Loucy (cell line): ENCODE results near the gene CENPT.

ENCODE experiments used
- EZH2phosphoT487 ChIP-seq: fragments of 200-600 bp; IDR thresholded peaks from 2 replicates; pipeline ENCODE4 v1.6.1; 2018; ENCODE audit warnings: antibody characterized with exemption, mild to moderate bottlenecking, moderate library complexity, borderline replicate concordance
- TF ChIP-seq, protein P1 (sequence below): fragments of 200-600 bp; sonication (generic); conservative IDR thresholded peaks from 2 replicates; pipeline ENCODE4 v1.5.1; 2014; ENCODE audit warnings: mild to moderate bottlenecking, antibody characterized with exemption, low read length

- TF ChIP-seq, protein P1, sequence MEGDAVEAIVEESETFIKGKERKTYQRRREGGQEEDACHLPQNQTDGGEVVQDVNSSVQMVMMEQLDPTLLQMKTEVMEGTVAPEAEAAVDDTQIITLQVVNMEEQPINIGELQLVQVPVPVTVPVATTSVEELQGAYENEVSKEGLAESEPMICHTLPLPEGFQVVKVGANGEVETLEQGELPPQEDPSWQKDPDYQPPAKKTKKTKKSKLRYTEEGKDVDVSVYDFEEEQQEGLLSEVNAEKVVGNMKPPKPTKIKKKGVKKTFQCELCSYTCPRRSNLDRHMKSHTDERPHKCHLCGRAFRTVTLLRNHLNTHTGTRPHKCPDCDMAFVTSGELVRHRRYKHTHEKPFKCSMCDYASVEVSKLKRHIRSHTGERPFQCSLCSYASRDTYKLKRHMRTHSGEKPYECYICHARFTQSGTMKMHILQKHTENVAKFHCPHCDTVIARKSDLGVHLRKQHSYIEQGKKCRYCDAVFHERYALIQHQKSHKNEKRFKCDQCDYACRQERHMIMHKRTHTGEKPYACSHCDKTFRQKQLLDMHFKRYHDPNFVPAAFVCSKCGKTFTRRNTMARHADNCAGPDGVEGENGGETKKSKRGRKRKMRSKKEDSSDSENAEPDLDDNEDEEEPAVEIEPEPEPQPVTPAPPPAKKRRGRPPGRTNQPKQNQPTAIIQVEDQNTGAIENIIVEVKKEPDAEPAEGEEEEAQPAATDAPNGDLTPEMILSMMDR: no peak
- TF ChIP-seq EZH2phosphoT487: no peak
Measured at GRCh38 chr16:67885976-67886375, 38.5 kb upstream of the CENPT start.
